GM12875 (cell line): ENCODE measurements around the gene C16orf46.

ENCODE experiments used
- H3K4me3 ChIP-seq: one replicate; pipeline ENCODE4 v1.5.1; 2011; ENCODE audit warnings: low read depth, low read length, control low read depth
- TF ChIP-seq, protein P1 (sequence below): IDR thresholded peaks from 2 replicates; pipeline ENCODE4 v1.5.1; 2011; ENCODE audit warnings: low read depth, mild to moderate bottlenecking, control low read depth, inconsistent platforms, low read length, moderate library complexity, borderline replicate concordance; ENCODE audit not compliant: insufficient read depth

Gene C16orf46

DNA sequence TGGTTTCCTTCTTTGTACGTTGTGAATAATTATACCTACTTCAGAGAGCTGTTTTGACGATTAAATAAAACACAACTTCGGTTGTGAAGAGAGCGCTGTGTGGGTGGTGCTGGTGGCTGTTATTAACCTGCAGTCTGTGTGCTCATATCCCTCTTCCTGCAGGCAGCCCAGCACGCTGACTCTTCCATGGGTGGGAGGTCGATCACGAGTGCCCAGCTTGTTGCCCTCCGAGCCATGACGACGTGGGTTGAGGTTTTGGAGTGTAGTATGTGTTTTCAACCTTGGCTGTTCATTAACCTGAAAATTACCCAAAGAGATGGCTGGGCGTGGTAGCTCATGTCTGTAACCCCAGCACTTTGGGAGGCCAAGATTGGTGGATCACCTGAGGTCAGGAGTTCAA, 30.5 kb upstream of the C16orf46 start:
- TF ChIP-seq, protein P1, sequence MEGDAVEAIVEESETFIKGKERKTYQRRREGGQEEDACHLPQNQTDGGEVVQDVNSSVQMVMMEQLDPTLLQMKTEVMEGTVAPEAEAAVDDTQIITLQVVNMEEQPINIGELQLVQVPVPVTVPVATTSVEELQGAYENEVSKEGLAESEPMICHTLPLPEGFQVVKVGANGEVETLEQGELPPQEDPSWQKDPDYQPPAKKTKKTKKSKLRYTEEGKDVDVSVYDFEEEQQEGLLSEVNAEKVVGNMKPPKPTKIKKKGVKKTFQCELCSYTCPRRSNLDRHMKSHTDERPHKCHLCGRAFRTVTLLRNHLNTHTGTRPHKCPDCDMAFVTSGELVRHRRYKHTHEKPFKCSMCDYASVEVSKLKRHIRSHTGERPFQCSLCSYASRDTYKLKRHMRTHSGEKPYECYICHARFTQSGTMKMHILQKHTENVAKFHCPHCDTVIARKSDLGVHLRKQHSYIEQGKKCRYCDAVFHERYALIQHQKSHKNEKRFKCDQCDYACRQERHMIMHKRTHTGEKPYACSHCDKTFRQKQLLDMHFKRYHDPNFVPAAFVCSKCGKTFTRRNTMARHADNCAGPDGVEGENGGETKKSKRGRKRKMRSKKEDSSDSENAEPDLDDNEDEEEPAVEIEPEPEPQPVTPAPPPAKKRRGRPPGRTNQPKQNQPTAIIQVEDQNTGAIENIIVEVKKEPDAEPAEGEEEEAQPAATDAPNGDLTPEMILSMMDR = no peak
- H3K4me3 ChIP-seq = no peak overlapping the region

DNA sequence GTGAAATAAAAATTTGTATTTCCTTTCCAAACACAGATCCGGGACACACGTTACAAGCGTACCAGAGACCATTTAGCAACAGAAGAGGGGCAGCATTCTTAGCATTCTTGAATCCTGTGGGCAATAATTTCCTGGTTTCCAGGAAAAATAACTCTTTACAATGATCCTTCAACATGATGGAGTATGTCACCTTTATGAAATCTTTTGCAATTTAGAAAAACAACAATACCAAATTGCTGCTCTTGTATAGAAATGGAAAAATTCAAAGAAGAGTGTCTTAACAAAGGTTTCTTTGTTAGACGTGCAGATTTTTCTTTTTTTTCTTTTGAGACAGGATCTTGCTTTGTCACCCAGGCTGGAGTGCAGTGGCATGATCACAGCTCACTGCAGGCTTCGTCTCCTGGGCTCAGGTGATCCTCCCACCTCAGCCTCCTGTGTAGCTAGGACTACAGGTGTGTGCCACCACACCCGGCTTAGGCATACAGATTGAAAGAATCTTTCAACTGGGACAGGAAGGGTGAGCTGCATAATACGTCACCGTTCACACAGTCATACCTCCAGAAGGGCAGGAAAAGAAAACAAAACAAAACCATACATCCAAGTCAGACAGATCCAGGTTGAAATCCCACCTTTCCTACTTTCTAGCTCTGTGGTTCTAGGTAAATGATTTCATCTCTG, 29.9 kb upstream of the C16orf46 start:
- no peak overlapping the region for H3K4me3 ChIP-seq
- TF ChIP-seq, protein P1 = no peak

DNA sequence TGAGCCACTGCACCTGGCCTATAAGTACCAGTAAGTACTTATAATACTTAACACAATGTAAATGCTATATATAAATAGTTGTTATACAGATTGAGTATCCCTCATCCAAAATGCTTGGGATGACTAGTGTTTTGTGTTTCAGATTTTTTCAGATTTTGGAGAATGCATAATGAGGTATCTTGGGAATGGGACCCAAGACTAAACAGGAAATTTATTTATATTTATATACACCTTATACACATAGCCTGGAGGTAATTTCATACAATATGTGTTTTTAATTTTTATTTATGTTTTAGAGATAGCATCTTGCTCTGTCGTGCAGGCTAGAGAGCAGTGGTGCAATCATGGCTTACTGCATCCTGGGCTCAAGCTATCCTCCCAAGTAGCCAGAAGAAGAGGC, 28.9 kb upstream of the C16orf46 start:
- TF ChIP-seq, protein P1 = no peak
- no peak overlapping the region for H3K4me3 ChIP-seq

DNA sequence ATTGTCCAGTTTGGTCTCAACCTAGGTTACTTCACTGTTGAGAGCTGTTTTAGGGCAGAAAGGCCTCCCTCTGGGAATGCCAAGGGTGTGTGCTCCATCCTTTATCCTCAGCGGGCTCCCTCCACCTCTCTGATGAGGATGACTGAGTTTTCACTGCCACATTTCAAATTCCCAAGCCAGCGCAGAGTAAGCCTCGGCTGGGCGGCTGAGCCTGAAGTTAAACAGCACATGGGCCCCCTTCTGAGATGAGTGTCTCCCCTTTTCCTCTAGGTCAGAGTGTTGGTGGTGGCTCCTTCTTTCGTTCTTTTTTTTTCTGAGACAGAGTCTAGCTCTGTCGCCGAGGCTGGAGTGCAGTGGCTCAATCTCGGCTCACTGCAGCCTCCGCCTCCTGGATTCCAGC, 24.7 kb upstream of the C16orf46 start:
- no peak overlapping the region for H3K4me3 ChIP-seq
- TF ChIP-seq, protein P1 = no peak

DNA sequence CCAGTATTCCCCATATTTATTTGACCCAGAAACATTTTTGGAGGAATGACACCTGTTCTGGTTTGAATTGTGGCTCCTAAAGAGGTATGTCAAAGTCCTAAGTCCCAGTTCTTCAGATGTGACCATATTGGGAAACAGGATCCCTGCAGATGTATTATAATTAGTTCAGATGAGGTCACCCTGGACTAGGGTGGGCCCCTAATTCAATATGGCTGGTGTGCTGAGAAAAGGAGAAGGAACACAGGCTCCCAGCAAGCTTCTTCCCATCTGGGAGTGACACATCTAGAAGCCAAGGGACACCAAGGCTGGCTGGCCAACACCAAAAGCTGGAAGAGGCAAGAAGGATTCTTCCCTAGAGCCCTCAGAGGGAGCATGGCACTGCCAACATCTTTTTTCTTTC, 22.9 kb upstream of the C16orf46 start:
- H3K4me3 ChIP-seq = no peak overlapping the region
- TF ChIP-seq, protein P1 = no peak

DNA sequence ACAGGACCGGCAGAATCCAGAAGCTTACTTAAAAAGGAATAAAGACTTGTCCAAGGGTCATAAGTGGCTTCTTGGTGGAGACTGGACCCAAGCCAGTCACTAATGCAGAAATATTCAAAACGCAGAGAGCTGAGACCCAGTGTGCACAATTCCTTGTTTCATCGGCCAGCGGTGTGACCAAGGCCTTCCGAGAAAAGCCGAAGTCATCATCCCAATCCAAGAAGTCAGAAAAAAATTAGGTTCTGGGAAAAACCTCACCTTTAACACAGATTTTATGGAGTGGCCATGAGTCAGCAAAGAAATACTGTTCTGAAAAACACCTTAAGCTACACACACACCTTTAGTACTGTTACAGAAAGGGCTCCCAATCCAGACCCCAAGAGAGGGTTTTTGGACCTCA, 20.2 kb upstream of the C16orf46 start:
- no peak overlapping the region for H3K4me3 ChIP-seq
- TF ChIP-seq, protein P1 = no peak

DNA sequence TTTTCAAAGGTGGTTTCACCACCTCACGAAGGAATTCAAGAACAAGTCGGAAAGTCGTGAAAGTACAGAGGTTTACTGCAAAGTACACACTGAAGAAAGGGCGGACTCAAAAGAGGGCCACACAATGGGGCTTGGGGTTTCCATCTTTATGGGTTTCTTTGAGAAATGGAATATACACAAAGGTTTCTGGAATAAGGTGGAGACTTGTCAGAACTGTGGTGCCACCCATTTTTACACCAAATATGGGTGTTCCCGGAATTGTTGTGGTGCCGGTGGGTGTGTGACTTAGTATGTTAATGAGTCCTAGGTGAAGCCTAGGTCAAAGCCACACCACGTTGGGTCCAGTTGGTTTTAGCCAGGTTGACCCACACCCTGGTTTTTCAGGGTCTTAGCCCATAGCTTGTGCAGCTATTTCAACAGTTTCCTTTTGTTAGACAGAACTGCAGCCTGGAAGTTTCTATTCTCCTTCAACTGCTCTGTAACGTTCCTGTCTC, 19.7 kb upstream of the C16orf46 start:
- TF ChIP-seq, protein P1 = no peak
- no peak overlapping the region for H3K4me3 ChIP-seq
